Common myeloid progenitor, CD34-positive (primary cell): Measurements from ENCODE around the gene MS4A4E.
"Not testable (repeated sequence)": the region's sequence is repeated elsewhere in the genome, so short reads cannot be mapped to it uniquely, and the experiment has no call there.

ENCODE experiments used
- CTCF ChIA-PET: fragments of 350-600 bp; sonication (Branson Sonifier 250); formaldehyde crosslinking; loops from one replicate; lab custom pipeline; 2021; ENCODE audit warnings: antibody characterized with exemption; lab: Charles Lee
- POLR2A ChIA-PET: fragments of 350-600 bp; sonication (Branson Sonifier 250); formaldehyde crosslinking; loops from one replicate; lab custom pipeline; 2021; ENCODE audit warnings: antibody characterized with exemption; lab: Charles Lee
- DNase-seq, 3 donors: peaks; one replicate each; pipeline versions ENCODE4 v3.0.0 to v3.0.0-alpha.2; 2013
- H3K27ac ChIP-seq, 2 experiments: 1 replicate in 1 of 2; 2 replicates in 1 of 2; pipeline ENCODE4 v1.7.0; 2013; ENCODE audit warnings: inconsistent platforms in 2 of 2, low read length in 2 of 2, mild to moderate bottlenecking in 2 of 2, low read depth in 1 of 2, moderate library complexity in 1 of 2; ENCODE audit not compliant: severe bottlenecking in 2 of 2, insufficient read depth in 1 of 2, poor library complexity in 1 of 2
- H3K27me3 ChIP-seq, 5 experiments: replicated peaks in 2 of 5; 1 replicate in 3 of 5; 2 replicates in 2 of 5; pipeline versions ENCODE4 v1.6.1 to v1.7.0; 2013; ENCODE audit warnings: low read length in 4 of 5, mild to moderate bottlenecking in 2 of 5, moderate library complexity in 2 of 5, inconsistent platforms in 1 of 5; ENCODE audit not compliant: insufficient read depth in 5 of 5, control insufficient read depth in 4 of 5
- H3K36me3 ChIP-seq, 4 experiments: 1 replicate in 2 of 4; 2 replicates in 2 of 4; pipeline versions ENCODE4 v1.6.1 to v1.7.0; 2013; ENCODE audit warnings: low read length in 3 of 4, control low read depth in 1 of 4, mild to moderate bottlenecking in 1 of 4; ENCODE audit not compliant: control insufficient read depth in 4 of 4, insufficient read depth in 4 of 4
- H3K4me1 ChIP-seq, 4 experiments: 1 replicate in 3 of 4; 2 replicates in 1 of 4; pipeline versions ENCODE4 v1.6.1 to v1.7.1; 2013; ENCODE audit warnings: low read length in 3 of 4, mild to moderate bottlenecking in 3 of 4, control low read depth in 1 of 4, inconsistent platforms in 1 of 4, moderate library complexity in 1 of 4; ENCODE audit not compliant: control insufficient read depth in 4 of 4, insufficient read depth in 4 of 4; ENCODE audit errors: control extremely low read depth in 1 of 4
- H3K4me3 ChIP-seq, 7 experiments: 1 replicate in 4 of 7; 2 replicates in 3 of 7; pipeline versions ENCODE4 v1.5.1 to v1.7.0; 2013; ENCODE audit warnings: mild to moderate bottlenecking in 7 of 7, low read length in 6 of 7, moderate library complexity in 6 of 7, inconsistent platforms in 2 of 7, low read depth in 2 of 7, control low read depth in 1 of 7; ENCODE audit not compliant: insufficient read depth in 4 of 7, control insufficient read depth in 1 of 7; ENCODE audit errors: extremely low read depth in 1 of 7
- H3K9me3 ChIP-seq, 5 experiments: 1 replicate in 4 of 5; 2 replicates in 1 of 5; pipeline versions ENCODE4 v1.6.1 to v1.7.1; 2013; ENCODE audit warnings: low read length in 4 of 5, mild to moderate bottlenecking in 2 of 5, inconsistent platforms in 1 of 5, low read depth in 1 of 5, moderate library complexity in 1 of 5; ENCODE audit not compliant: control insufficient read depth in 4 of 5, insufficient read depth in 2 of 5; ENCODE audit errors: control extremely low read depth in 1 of 5
- WGBS: methylation state at CpG from one replicate; pipeline ENCODE4 v1.1.5; 2013; ENCODE audit not compliant: insufficient coverage; 5-methylcytosine and 5-hydroxymethylcytosine counted together

The MS4A4E gene

GRCh38 chr11:60159284-60159683 is 83.7 kb downstream of the MS4A4E start:
- no peak overlapping the region for H3K4me3 ChIP-seq
- H3K27me3 ChIP-seq, result no peaks in the 10 kb centered on the region
- CTCF ChIA-PET, result no interaction called here
- peaks cover 0 to 5% (median 2%) of the 10 kb centered on the region in 4 experiments for H3K4me1 ChIP-seq
- POLR2A ChIA-PET, result no interaction called here
- no peaks in the 10 kb centered on the region for H3K9me3 ChIP-seq
- no peaks in the 10 kb centered on the region for H3K36me3 ChIP-seq
- no peak overlapping the region for H3K27ac ChIP-seq
- no CpG with 5 or more reads among the region's 2 CpGs for WGBS
- DNase-seq, result no peak

DNA sequence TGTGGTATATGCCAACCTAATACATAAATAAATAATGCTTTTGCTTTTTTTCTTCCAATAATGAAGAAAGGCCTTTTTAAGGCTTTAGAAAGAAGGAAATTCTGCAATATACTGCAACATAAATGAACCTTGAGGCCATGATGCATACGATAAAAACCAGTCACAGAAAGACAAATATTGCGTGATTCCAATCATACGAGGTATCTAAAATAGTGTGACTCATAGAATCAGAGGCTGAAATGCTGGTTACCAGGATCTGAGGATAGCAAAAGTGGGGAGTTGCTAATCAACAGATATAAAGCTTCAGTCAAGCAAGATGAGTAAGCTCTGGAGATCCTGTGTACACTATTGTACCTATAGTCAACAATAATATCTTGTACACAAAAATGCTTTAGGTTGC is 84.3 kb downstream of the MS4A4E start:
- Histone ChIP-seq H3K27ac (no peak overlapping the region), H3K27me3 (no peaks in the 10 kb centered on the region), H3K9me3 (no peaks in the 10 kb centered on the region), H3K4me1 (peaks cover 0 to 5% (median 2%) of the 10 kb centered on the region in 4 experiments), H3K4me3 (no peak overlapping the region), H3K36me3 (no peaks in the 10 kb centered on the region)
- POLR2A ChIA-PET, result no interaction called here
- WGBS, result 100% methylated on average over 2 of the region's 3 CpGs
- no peak for DNase-seq
- CTCF ChIA-PET, result no interaction called here

DNA sequence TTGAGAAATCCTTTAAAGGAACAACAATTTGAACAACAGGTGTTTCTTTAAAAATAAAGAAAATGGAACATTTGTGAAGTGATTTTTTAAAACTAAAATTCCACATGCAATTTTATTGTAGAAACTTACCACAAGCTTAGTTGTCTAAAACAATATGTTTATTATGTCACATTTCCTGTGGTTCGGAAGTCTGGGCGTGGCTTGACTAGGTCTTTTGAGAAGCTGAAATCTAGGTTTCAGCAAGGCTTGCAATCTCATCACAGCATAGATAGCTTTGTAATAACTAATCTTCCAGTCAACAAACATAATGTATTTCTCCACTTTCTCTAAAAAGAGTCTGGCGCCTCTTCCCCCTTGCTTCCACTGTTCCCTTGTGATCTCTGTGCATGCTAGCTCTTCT is 87.0 kb downstream of the MS4A4E start:
- no peaks in the 10 kb centered on the region for H3K36me3 ChIP-seq
- ChIA-PET POLR2A (no interaction called here), CTCF (no interaction called here)
- no peak overlapping the region for H3K27ac ChIP-seq
- no peak overlapping the region for H3K4me3 ChIP-seq
- H3K9me3 ChIP-seq, result no peaks in the 10 kb centered on the region
- peak; percentile 13 to 70 (median 55) for DNase-seq
- peaks cover 0 to 5% (median 2%) of the 10 kb centered on the region in 4 experiments for H3K4me1 ChIP-seq
- 32% methylated on average over 3 of the region's 3 CpGs for WGBS
- H3K27me3 ChIP-seq, result no peaks in the 10 kb centered on the region

DNA sequence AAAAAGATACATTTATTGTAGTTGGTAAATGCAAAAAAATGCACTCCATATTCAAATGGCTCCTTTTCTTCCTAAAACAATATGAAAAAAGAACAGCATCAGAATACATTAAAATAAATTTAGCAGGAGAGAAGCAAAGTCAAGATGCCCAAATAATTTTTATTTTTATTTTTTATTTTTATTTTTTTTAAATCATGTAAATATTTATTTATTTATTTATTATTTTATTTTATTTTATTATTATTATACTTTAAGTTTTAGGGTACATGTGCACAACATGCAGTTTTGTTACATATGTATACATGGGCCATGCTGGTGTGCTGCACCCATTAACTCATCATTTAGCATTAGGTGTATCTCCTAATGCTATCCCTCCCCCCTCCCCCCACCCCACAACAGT is 90.2 kb downstream of the MS4A4E start:
- H3K4me1 ChIP-seq, H3K4me3 ChIP-seq, CTCF ChIA-PET, H3K27ac ChIP-seq, H3K36me3 ChIP-seq, DNase-seq, H3K27me3 ChIP-seq, POLR2A ChIA-PET, H3K9me3 ChIP-seq: not testable (repeated sequence)

- H3K27ac ChIP-seq, result no peak overlapping the region
- DNase-seq, result no peak
- POLR2A ChIA-PET, result no interaction called here
- no peaks in the 10 kb centered on the region for H3K36me3 ChIP-seq
- no peak overlapping the region for H3K4me3 ChIP-seq
- no peaks in the 10 kb centered on the region for H3K27me3 ChIP-seq
- peaks cover 0 to 4% (median 0%) of the 10 kb centered on the region in 5 experiments for H3K9me3 ChIP-seq
- no CpG with 5 or more reads among the region's 1 CpG for WGBS
- CTCF ChIA-PET, result no interaction called here
- no peaks in the 10 kb centered on the region for H3K4me1 ChIP-seq
Observed at GRCh38 chr11:60150279-60150678, 92.7 kb downstream of the MS4A4E start.
